Heart right ventricle (tissue), 16 donors: Measurements from ENCODE around the gene TIMP3. TPM values are rescaled to one million over a fixed set of nuclear protein-coding genes. Genes with fewer than 3 reads are reported as not detected.

Source experiments
- ATAC-seq, 8 donors: fragments of 200-7000 bp; cut with Tn5 transposase; one replicate each; pipeline ENCODE4 v1.9.1; 2020; ENCODE audit warnings: mild to moderate bottlenecking in 8 of 8, moderate library complexity in 8 of 8, moderate number of reproducible peaks in 1 of 8
- DNase-seq, 2 donors: peaks; one replicate each; pipeline ENCODE4 v3.0.0-alpha.2; 2020
- H3K27ac ChIP-seq, 10 donors: fragments of 200-600 bp; sonication (generic) in 2 of 10; one replicate each; pipeline versions ENCODE4 v1.5.0 to v1.8.0; 2020 to 2022; ENCODE audit warnings: mild to moderate bottlenecking in 3 of 10
- H3K27me3 ChIP-seq, 7 donors: fragments of 200-600 bp; one replicate each; pipeline ENCODE4 v1.8.0; 2021 to 2022; ENCODE audit warnings: mild to moderate bottlenecking in 2 of 7
- H3K36me3 ChIP-seq, 9 donors: fragments of 200-600 bp; sonication (generic) in 1 of 9; one replicate each; pipeline versions ENCODE4 v1.5.0 to v1.8.0; 2020 to 2022; ENCODE audit warnings: mild to moderate bottlenecking in 2 of 9
- H3K4me1 ChIP-seq, 9 donors: fragments of 200-600 bp; sonication (generic) in 1 of 9; one replicate each; pipeline versions ENCODE4 v1.5.0 to v1.8.0; 2020 to 2022; ENCODE audit warnings: mild to moderate bottlenecking in 4 of 9
- H3K4me3 ChIP-seq, 10 donors: fragments of 200-600 bp; sonication (generic) in 2 of 10; one replicate each; pipeline versions ENCODE4 v1.5.0 to v1.8.0; 2020 to 2022; ENCODE audit warnings: mild to moderate bottlenecking in 7 of 10, moderate library complexity in 2 of 10
- H3K9me3 ChIP-seq, 11 donors: fragments of 200-600 bp in 10 of 11; sonication (generic) in 2 of 11; one replicate each; pipeline versions ENCODE4 v1.5.0 to v1.8.0; 2013 to 2022; ENCODE audit warnings: mild to moderate bottlenecking in 2 of 11, control low read depth in 1 of 11, moderate library complexity in 1 of 11
- CTCF ChIP-seq, 9 donors: fragments of 200-600 bp; sonication (generic) in 2 of 9; IDR thresholded peaks; one replicate each; pipeline versions ENCODE4 v1.5.0 to v1.8.0; 2021 to 2022; ENCODE audit warnings: antibody characterized with exemption in 9 of 9, mild to moderate bottlenecking in 5 of 9, moderate library complexity in 1 of 9
- WGBS, 2 donors: extraction: QIAGEN DNeasy Blood & Tissue Kit; methylation state at CpG; one replicate each; pipeline ENCODE4 v1.1.7; 2013; ENCODE audit warnings: inconsistent platforms in 1 of 2; 5-methylcytosine and 5-hydroxymethylcytosine counted together
- intact Hi-C, 10 donors: fragments of 100-400 bp; cut with DNase I; formaldehyde crosslinking; loops; one replicate each; pipeline versions ENCODE4 v1.11.1 to v1.14.2; 2022
- polyA plus RNA-seq, 2 donors: library from polyadenylated mRNA; stranded (reverse); fragments of 200-250 nt; gene quantifications; one replicate each; pipeline ENCODE4 v1.2.3, GENCODE V29; 2013
- total RNA-seq, 10 donors: library from RNA; stranded (reverse); fragmentation: NEBNext Ultra II Directional in 3 of 10; extraction: Animal tissue kit (Norgen Biotek cat#: 25700) in 3 of 10; gene quantifications; one replicate each; pipeline versions ENCODE4 v1.2.1 to v1.2.4, GENCODE V29; 2021 to 2023
- donor health status: Arrhythmogenic right ventricular cardiomyopathy.
- donor health status: ischemic (EF 13 %, LVEDD 7.1; RV severe dilation, severe dysfunction).
- donor health status: healthy with polysubstance abuse.
- donor health status: DM: no; HTN: yes; CAD: no.
- donor health status: DM: no; HTN: no; CAD: no.
- donor health status: ischemic (EF 25% LVEDD 6.9; RV normal size, moderate dysfunction).
- donor health status: ischemic (EF 25% LVEDD 5.7; RV mildly dilated, moderate dysfunction).
- donor health status: healthy.
- donor health status: DM: yes; HTN: yes; CAD: no.
- donor health status: Ischemic cardiomyopathy.
- donor health status: ischemic (EF 35%, LVEDD 5.7; RV mildly dilated, moderate dysfunction).
- donor health status: nonischemic (EF 11% LVEDD 7.7; RV severe dilation, severe dysfunction).
- donor health status: DM: yes; HTN: yes; CAD: no.
- donor health status: PGD.
- donor health status: ischemic (EF 29% LVEDD 5.4; RV normal size, mild dysfunction).
- donor health status: nonischemic (EF 23%, LVEDD 6.1; RV moderate dilation, normal function).

Gene TIMP3
- total and polyA plus RNA-seq, 12 donors = 91.9 to 380 (median 157) TPM

- Histone ChIP-seq H3K4me1 (peaks cover 6 to 69% (median 43%) of the 10 kb centered on the region in 9 donors), H3K27ac (peak overlapping the region; percentile 78 to 96 (median 89)), H3K27me3 (peaks cover 0 to 24% (median 0%) of the 10 kb centered on the region in 7 donors), H3K36me3 (no peaks in the 10 kb centered on the region), H3K9me3 (no peaks in the 10 kb centered on the region), H3K4me3 (peak overlapping the region; percentile 78 to 100 (median 97))
- peak in 6 of 8 donors; percentile 0 to 18 (median 10) for ATAC-seq
- peak in 3 of 9 donors; percentile 20 to 27 (median 22) for TF ChIP-seq CTCF (IDR thresholded peaks at IDR 0.05)
- intact Hi-C loops = loop anchor here in 7 of 10 donors (5.0 to 10.0 kb wide), 6 partner anchors 36 to 196 kb away; no protein-coding TSS in a partner anchor
- WGBS, 2 donors = 12 to 13% methylated on average over 20 to 21 of the region's 21 CpGs
- DNase-seq = no peak
Observed at GRCh38 chr22:32800994-32801536, 440 bp upstream of the TIMP3 start.

GRCh38 chr22:32802237-32802765, 796 bp downstream of the TIMP3 start:
- 0 to 1% methylated on average over 15 of the region's 15 CpGs for WGBS, 2 donors
- intact Hi-C loops = loop anchor here in 9 of 10 donors (1.0 to 10.0 kb wide), 10 partner anchors 35 to 195 kb away; no protein-coding TSS in a partner anchor
- no peak for DNase-seq

GRCh38 chr22:32803020-32803737, 1.7 kb downstream of the TIMP3 start:
- no peak for DNase-seq
- H3K4me1 ChIP-seq = peaks cover 6 to 71% (median 50%) of the 10 kb centered on the region in 9 donors
- intact Hi-C loops = loop anchor here in 9 of 10 donors (2.0 to 10.0 kb wide), 9 partner anchors 34 to 194 kb away; no protein-coding TSS in a partner anchor

More at GRCh38 chr22:32802237-32802765, 796 bp downstream of the TIMP3 start:
- ATAC-seq = no peak
- H3K27ac ChIP-seq = peak overlapping the region; percentile 84 to 96 (median 90)
- no peaks in the 10 kb centered on the region for H3K36me3 ChIP-seq
- TF ChIP-seq CTCF (IDR thresholded peaks at IDR 0.05) = no peak
- peaks cover 0 to 24% (median 0%) of the 10 kb centered on the region in 7 donors for H3K27me3 ChIP-seq
- peak overlapping the region; percentile 78 to 100 (median 97) for H3K4me3 ChIP-seq
- peaks cover 3 to 67% (median 42%) of the 10 kb centered on the region in 9 donors for H3K4me1 ChIP-seq
- H3K9me3 ChIP-seq = no peaks in the 10 kb centered on the region

More at GRCh38 chr22:32803020-32803737, 1.7 kb downstream of the TIMP3 start:
- Histone ChIP-seq H3K36me3 (peaks cover 0 to 8% (median 0%) of the 10 kb centered on the region in 9 donors), H3K27ac (peak overlapping the region; percentile 84 to 96 (median 90)), H3K9me3 (no peaks in the 10 kb centered on the region), H3K4me3 (peak overlapping the region; percentile 78 to 100 (median 97)), H3K27me3 (peaks cover 0 to 24% (median 0%) of the 10 kb centered on the region in 7 donors)
- no peak for TF ChIP-seq CTCF (IDR thresholded peaks at IDR 0.05)
- peak in 6 of 8 donors; percentile 10 to 47 (median 36) for ATAC-seq
- 0 to 6% methylated on average over 7 of the region's 7 CpGs for WGBS, 2 donors
